Hair follicle dermal papilla cell (primary cell): ENCODE results near the gene SLC17A7. TPM values are rescaled to one million over a fixed set of nuclear protein-coding genes. Genes with fewer than 3 reads are reported as not detected.

ENCODE experiments used
- small RNA-seq: library from RNA; depleted of rRNA; stranded (forward); fragments of <200 nt; gene quantifications from one replicate; pipeline ENCODE3, GENCODE V24; 2012
- total RNA-seq: library from RNA; depleted of rRNA; stranded (reverse); fragments of >200 nt; gene quantifications from 2 replicates; pipeline ENCODE4 v1.2.3, GENCODE V29; 2012

The SLC17A7 gene
- 0.16 and 0.36 TPM in 2 replicates for total RNA-seq

DNA sequence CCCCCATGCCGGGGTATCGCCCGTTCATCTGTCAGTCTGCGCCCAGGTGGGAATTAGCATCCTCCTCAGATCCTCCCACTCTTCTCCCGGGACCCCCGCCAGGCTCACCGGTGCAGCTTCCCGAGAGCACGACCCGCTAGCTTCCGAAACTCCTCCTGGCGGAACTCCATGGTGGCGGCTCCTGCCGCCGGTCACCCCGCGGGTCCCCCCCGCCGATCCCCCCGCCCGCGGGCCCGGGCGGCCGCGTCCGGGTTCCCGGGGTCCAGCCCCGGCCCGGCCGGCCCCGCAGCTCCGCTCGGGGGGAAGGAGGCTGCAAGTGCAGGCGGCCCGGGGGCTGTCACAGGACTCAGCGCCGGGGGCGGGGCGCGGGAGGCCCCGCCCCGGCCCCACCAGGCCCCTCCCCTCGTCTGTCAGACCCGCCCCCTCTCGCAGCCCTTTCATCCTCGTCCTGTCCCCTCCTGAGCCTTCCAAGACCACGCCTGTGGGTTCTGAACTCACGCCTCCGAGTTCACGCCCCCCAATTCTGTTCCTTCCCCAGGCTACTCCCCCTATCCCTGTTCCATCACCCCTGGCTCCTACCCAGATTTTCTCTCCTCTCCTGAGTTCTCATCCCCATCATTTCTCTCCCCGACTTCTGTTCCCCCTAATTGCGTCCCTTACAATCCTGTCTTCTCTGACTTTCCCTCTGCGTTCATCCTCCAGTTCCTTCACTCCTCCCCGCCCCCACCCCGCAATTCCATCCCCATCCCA, at the start of gene SLC17A7:
SLC17A7 (minus strand) TSS at position 318 of the 750 bp plus-strand sequence; CDS start at position 170, 148 bp downstream.

DNA sequence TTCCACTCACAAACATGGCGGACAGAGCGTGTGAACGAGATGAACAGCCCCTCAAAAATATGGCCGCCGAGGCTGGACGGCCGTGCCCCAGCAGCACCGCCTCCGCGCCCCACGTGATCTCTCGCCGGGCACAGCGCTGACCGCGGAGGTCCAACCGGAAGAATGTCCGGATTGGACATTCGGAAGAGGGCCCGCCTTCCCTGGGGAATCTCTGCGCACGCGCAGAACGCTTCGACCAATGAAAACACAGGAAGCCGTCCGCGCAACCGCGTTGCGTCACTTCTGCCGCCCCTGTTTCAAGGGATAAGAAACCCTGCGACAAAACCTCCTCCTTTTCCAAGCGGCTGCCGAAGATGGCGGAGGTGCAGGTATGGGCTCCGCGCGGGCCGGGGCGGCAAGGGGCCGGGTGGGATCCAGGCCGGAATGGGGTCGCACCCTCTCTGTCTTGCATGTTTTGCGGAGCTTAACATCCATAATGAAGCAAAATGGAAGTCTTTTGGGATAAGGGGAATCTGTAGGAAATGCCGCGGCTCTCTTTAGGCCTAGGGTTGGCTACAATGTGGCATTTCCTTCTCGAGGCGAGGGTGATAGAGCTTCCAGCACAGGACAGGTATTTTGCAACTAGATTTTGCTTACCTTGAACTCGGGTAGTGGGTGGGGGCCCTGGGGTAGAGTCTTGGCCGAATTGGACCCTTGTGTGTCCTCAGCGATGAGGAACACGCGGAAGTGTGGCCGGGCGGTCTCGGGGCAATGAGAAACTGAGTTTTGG, 46.1 kb upstream of the SLC17A7 start, which contains the start of gene RPL13A:
RPL13A (plus strand) TSS at position 332 of the 769 bp plus-strand sequence; CDS start at position 354, 22 bp downstream.

DNA sequence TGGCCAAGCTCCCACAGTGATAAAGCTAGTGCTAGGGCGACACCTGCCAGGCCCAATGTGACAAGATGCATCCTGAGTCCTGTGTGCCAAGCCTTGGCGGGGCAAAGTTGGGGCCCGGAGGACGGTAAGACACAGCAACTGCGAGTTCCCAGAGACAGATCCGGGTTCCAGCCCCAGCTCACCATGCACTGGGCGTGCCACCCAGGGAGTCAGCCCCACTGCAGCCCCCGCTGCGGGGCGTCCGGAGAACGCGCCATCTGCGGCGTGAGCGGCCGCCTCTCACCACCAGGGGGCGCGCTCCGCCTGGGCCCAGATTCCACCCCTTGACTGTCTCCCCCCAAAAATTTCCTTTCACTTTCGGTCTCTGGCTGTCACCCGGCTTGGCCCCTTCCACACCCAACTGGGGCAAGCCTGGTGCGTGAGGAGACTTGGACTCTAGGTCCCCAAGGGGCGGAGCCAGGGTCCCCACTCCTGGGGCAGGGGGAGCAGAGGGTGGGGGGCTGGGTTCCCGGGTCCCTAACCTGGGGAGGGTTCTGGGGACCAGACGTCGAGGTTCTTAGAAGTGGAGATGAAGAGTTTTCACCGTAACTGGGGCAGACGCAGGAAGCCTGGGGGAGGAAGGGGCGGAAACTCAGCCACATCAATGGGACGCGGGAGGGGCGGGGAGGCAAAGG, 32.7 kb upstream of the SLC17A7 start, which contains the start of gene FLT3LG:
FLT3LG (plus strand) TSS at position 348 of the 674 bp plus-strand sequence. CDS start 425 bp downstream, outside the sequence.

DNA sequence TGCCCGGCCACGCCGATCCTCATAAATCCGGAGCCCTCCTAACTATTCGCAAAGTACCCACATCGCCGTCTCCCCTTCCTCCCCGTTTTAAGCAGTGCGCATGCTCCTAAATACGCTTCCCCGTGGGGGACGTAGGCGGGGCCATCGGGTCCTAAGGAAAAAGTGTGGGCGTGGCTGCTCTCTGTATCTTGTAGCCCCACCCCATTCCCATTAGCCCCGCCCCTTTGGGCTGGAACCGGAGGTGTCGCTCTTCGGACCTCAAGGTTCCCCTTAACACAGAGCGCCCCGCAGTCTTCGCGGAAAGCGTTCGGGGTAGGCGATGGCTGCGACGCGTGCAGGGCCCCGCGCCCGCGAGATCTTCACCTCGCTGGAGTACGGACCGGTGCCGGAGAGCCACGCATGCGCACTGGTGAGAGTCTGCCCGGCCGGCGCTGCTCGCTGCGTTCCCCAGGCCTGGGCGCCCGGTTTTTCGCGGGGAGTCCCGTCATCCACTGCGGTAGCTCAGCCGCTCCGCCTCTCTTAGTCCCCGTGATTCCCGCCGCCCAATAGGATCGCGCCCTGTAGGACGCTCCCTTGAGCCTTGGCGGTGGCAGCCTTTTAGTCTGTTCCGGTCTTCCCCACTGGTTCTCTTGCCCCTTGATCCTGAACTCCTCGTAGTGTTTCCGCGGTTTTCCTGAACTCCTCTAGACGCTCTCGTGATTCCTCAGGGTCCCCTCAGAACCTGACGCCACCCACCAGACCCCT, 11.9 kb upstream of the SLC17A7 start, which contains the start of gene ALDH16A1:
ALDH16A1 (plus strand) TSS at position 213 of the 744 bp plus-strand sequence; CDS start at position 320, 107 bp downstream.

DNA sequence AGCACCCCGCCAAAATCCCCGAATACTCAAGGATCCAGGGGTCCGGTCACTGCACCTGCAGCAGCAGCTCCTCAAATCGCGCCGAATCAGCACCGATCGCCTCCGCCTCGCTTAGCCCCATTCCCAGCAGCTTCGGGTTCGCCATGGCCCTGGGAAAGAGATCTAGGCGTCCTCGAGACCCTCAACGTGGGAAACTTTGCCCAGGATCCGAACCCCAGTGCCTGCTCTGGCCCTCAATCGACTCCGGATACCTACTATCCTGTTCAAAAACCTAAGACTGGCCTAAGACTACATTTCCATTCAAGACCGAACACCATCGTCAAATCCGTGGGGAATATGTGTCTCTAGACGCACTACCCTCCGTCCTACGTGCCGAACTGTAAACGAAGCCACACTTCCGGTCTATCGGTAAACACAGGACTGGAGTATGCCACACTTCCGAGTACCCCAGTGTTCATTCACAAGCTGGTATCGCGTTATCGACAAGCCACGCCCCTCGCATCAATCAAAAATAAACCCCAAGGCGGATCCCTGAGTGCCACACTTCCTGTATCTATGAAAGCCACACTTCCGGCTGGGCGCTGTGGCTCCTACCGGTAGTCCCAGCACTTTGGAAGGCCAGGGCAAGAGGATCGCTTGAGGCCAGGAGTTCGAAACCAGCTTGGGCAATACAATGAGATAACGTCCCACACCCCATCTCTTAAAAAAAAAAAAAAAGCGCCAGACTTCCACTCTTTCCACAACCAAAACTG, 10.3 kb upstream of the SLC17A7 start, which contains the start of gene PIH1D1:
PIH1D1 (minus strand) TSS at position 385 of the 752 bp plus-strand sequence; CDS start at position 145, 240 bp downstream.

DNA sequence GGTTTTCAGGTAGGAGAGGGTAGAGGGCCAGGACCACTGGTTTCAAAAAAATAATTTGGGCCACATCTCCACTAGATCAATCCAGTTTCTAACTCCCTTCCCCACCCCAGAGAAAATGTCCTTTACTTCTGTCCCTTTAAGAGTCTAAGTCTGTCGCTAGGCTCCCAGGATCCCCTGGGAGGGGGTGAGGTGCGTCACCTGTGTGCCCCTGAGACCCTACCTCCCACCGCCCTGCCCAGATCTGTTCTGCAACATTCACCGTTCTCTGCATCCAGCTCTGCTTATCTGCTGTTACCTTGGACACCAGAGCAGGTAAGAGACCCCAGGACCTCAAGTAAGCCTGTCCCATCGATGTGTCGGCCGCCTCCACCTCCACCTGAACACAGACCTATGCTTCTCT, 16.1 kb downstream of the SLC17A7 start, which contains the start of gene GFY:
GFY (plus strand) TSS at position 211 of the 400 bp plus-strand sequence. CDS start 1,043 bp downstream, outside the sequence.

DNA sequence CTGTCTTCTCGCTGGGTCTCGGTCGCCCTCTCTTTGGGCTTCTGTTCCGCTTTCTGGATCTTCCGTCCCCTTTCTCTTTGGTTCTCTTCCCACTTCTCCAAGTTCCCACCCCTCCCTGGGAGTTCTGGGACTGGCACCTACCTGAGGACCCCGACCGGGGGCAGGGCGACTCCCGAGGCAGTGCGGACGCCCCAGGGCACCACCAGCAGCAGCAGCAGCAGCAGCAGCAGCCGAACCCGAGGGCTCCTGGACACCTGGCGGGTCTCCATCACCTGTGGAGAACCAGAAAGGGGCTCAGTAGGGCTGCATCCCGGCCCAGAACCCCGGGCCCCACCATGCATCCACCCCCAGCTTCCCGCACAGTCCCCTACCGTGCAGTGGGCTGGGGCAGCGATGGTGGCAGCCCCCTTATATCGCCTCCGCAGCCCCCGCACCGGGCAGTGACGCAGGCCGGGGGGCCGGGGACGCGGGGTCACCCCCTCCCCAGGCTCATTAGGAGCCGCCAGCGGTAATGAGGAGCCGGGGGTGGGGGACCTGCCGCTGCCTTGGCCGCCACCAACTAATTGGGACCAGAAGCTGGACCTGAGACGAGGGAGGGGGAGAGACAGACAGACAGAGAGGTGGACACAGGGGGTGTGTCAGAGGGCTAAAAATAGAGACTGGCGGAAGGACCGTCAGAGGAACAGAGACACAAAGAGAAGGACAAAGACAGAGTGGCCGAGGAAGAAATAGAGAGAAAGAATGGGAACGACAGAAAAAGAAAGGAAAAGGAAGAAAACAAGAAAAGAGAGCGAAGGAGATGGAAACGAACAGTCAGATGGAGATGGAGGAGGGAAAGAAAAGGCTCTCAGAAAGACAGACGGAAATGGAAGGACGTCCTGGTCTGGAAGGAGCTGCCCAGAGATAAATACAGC, 18.0 kb downstream of the SLC17A7 start, which contains the start of gene PTH2:
PTH2 (minus strand) TSS at position 371 of the 914 bp plus-strand sequence; CDS start at position 269, 102 bp downstream.

DNA sequence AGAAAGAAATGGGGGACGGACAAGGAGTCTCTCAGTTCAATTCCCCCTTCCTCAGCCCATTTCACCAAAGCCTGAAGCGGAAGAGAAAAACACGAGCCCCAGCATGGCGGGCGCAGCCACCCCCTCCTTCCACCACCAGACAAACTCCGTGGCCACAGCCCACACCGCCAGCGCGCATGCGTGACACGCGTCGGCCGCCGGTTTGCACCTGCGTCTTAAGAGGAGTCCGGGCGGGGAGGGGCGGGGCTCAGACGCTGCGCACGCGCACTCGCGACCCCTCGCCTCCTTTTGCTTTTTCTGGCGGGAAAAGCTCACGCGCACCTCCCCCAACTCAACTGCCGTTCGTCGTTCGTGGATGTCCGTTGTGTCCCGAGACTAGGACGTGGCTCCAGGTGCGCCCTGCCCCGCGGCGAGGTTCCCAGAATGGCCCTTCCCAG, 53.4 kb downstream of the SLC17A7 start, which contains the start of gene KASH5:
KASH5 (plus strand) TSS at position 314 of the 437 bp plus-strand sequence. CDS start 2,635 bp downstream, outside the sequence.

Small RNA genes within 50 kb of the gene (small RNA-seq; reads per million reads assigned to genes)
- gene SNORD32A: not detected
- gene SNORD33: not detected
- gene SNORD34: not detected
- gene SNORD35A: not detected

Other genes with a start within 250 kb of the SLC17A7 start
- 0.12 and 0.16 TPM in 2 replicates for gene SLC6A16, start 116.3 kb downstream of the SLC17A7 start, total RNA-seq
- not detected in 2 replicates for gene CD37, start 106.1 kb downstream of the SLC17A7 start, total RNA-seq
- gene TEAD2, start 79.1 kb downstream of the SLC17A7 start, total RNA-seq: 36.8 and 42.8 TPM in 2 replicates
- gene DKKL1, start 77.7 kb downstream of the SLC17A7 start, total RNA-seq: 0.49 TPM in 1 of 2 replicates, not detected in the other
- not detected in 2 replicates for gene KASH5, start 53.3 kb downstream of the SLC17A7 start, total RNA-seq
- gene PTH2, start 18.1 kb downstream of the SLC17A7 start, total RNA-seq: not detected in 2 replicates
- gene GFY, start 16.1 kb downstream of the SLC17A7 start, total RNA-seq: not detected in 2 replicates
- 65.1 and 68.2 TPM in 2 replicates for gene PIH1D1, start 10.3 kb upstream of the SLC17A7 start, total RNA-seq
- gene ALDH16A1, start 11.7 kb upstream of the SLC17A7 start, total RNA-seq: 36.0 and 39.0 TPM in 2 replicates
- 12.1 and 12.7 TPM in 2 replicates for gene FLT3LG, start 32.7 kb upstream of the SLC17A7 start, total RNA-seq
- gene RPL13A, start 46.1 kb upstream of the SLC17A7 start, total RNA-seq: 1,679 and 1,804 TPM in 2 replicates
- 1,616 and 1,768 TPM in 2 replicates for gene RPS11, start 54.9 kb upstream of the SLC17A7 start, total RNA-seq
- 76.9 and 77.5 TPM in 2 replicates for gene FCGRT, start 71.1 kb upstream of the SLC17A7 start, total RNA-seq
- gene RCN3, start 86.5 kb upstream of the SLC17A7 start, total RNA-seq: 155 and 167 TPM in 2 replicates
- gene NOSIP, start 139.0 kb upstream of the SLC17A7 start, total RNA-seq: 46.8 and 50.1 TPM in 2 replicates
- gene PRRG2, start 139.8 kb upstream of the SLC17A7 start, total RNA-seq: 2.2 TPM in 1 of 2 replicates, not detected in the other
- gene PRR12, start 149.7 kb upstream of the SLC17A7 start, total RNA-seq: 3.9 and 4.4 TPM in 2 replicates
- gene RRAS, start 198.6 kb upstream of the SLC17A7 start, total RNA-seq: 36.7 and 55.3 TPM in 2 replicates
- gene SCAF1, start 200.7 kb upstream of the SLC17A7 start, total RNA-seq: 21.7 and 23.8 TPM in 2 replicates
- 32.3 and 32.8 TPM in 2 replicates for gene IRF3, start 224.3 kb upstream of the SLC17A7 start, total RNA-seq
- 2.9 and 8.1 TPM in 2 replicates for gene BCL2L12, start 224.4 kb upstream of the SLC17A7 start, total RNA-seq
- gene PRMT1, start 235.7 kb upstream of the SLC17A7 start, total RNA-seq: 186 and 192 TPM in 2 replicates
- 0.36 and 1.1 TPM in 2 replicates for gene ADM5, start 248.1 kb upstream of the SLC17A7 start, total RNA-seq
- 18.2 and 20.4 TPM in 2 replicates for gene CPT1C, start 249.6 kb upstream of the SLC17A7 start, total RNA-seq